Stimulated activated CD4-positive, alpha-beta T cell treated with anti-CD3 and anti-CD28 coated beads, TNF-alpha, amount 100 ng/mL, for 48 hours (primary cell): ENCODE measurements around the gene FOXI2.
A peak's percentile ranks its signal among the peaks of the same experiment; 100 is the strongest.

Source experiments
- DNase-seq, 3 donors: peaks; one replicate each; pipeline ENCODE4 v3.0.0-alpha.2; 2020; ENCODE audit warnings: low read depth in 3 of 3

FOXI2 gene

GRCh38 chr10:127736915-127737562 lies at the start of gene FOXI2:
Gene FOXI2 (plus strand): TSS chr10:127737185. CDS start chr10:127737274, 89 bp downstream.
- no peak for DNase-seq

GRCh38 chr10:127687548-127687947 lies 49.4 kb upstream of the FOXI2 start:
- no peak for DNase-seq

- no peak for DNase-seq
Observed at GRCh38 chr10:127690176-127690835, 46.7 kb upstream of the FOXI2 start.

- DNase-seq: peak; percentile 12 to 51 (median 12)
Observed at GRCh38 chr10:127694580-127695193, 42.3 kb upstream of the FOXI2 start.

GRCh38 chr10:127695431-127695830 lies 41.6 kb upstream of the FOXI2 start:
- DNase-seq: no peak

GRCh38 chr10:127698886-127699285 lies 38.1 kb upstream of the FOXI2 start:
- DNase-seq: no peak

GRCh38 chr10:127699311-127699710 lies 37.7 kb upstream of the FOXI2 start:
- DNase-seq: no peak

- no peak for DNase-seq
Observed at GRCh38 chr10:127702271-127702670, 34.7 kb upstream of the FOXI2 start.

- no peak for DNase-seq
Observed at GRCh38 chr10:127715249-127715648, 21.7 kb upstream of the FOXI2 start.

GRCh38 chr10:127715782-127716378 lies 21.1 kb upstream of the FOXI2 start:
- no peak for DNase-seq

- DNase-seq: no peak
Observed at GRCh38 chr10:127720142-127720541, 16.8 kb upstream of the FOXI2 start.

GRCh38 chr10:127720903-127721302 lies 16.1 kb upstream of the FOXI2 start:
- DNase-seq: no peak

- no peak for DNase-seq
Observed at GRCh38 chr10:127734753-127735152, 2.2 kb upstream of the FOXI2 start.

- DNase-seq: no peak
Observed at GRCh38 chr10:127735156-127735555, 1.8 kb upstream of the FOXI2 start.

- no peak for DNase-seq
Observed at GRCh38 chr10:127735723-127736221, 1.2 kb upstream of the FOXI2 start.

- DNase-seq: no peak
Observed at GRCh38 chr10:127736222-127736914, 617 bp upstream of the FOXI2 start.

- DNase-seq: no peak
Observed at GRCh38 chr10:127737563-127738511, 852 bp downstream of the FOXI2 start.

- DNase-seq: no peak
Observed at GRCh38 chr10:127738512-127739424, 1.8 kb downstream of the FOXI2 start.

GRCh38 chr10:127739908-127740307 lies 2.9 kb downstream of the FOXI2 start:
- no peak for DNase-seq

- no peak for DNase-seq
Observed at GRCh38 chr10:127740596-127740995, 3.6 kb downstream of the FOXI2 start.
